HepG2 (cell line): ENCODE data around the gene CORO7.

Source experiments
- BRCA1 ChIP-seq: sonication (generic); formaldehyde crosslinking; IDR thresholded peaks from 2 replicates; pipeline ENCODE4 v1.4.0; 2020; ENCODE audit warnings: missing genetic modification reagents
- MAFK ChIP-seq, 2 experiments: IDR thresholded peaks in 1 of 2; conservative IDR thresholded peaks in 1 of 2; 2 replicates each; pipeline ENCODE4 v1.6.1; 2011; ENCODE audit warnings: improper control_type of control experiment in 2 of 2, low read length in 2 of 2
- MED8 ChIP-seq: sonication (generic); formaldehyde crosslinking; IDR thresholded peaks from 2 replicates; pipeline ENCODE4 v1.8.1; 2023; ENCODE audit warnings: mild to moderate bottlenecking, missing genetic modification reagents; ENCODE audit not compliant: insufficient replicate concordance
- STAT5B ChIP-seq: sonication (generic); formaldehyde crosslinking; IDR thresholded peaks from 2 replicates; pipeline ENCODE4 v1.4.0; 2020; ENCODE audit warnings: missing genetic modification reagents
- TAF1 ChIP-seq: sonication (generic); formaldehyde crosslinking; IDR thresholded peaks from 2 replicates; pipeline ENCODE4 v1.4.0; 2020; ENCODE audit warnings: missing genetic modification reagents
- TAF15 ChIP-seq: fragments of 200-400 bp; formaldehyde crosslinking; IDR thresholded peaks from one replicate; pipeline ENCODE4 v1.6.1; 2018; ENCODE audit warnings: mild to moderate bottlenecking, low read depth, low read length; ENCODE audit not compliant: poor library complexity, severe bottlenecking
- TARDBP ChIP-seq: sonication (generic); formaldehyde crosslinking; IDR thresholded peaks from 2 replicates; pipeline ENCODE4 v1.8.0; 2022; ENCODE audit warnings: mild to moderate bottlenecking, missing genetic modification reagents
- TSC22D2 ChIP-seq: sonication (generic); formaldehyde crosslinking; IDR thresholded peaks from 2 replicates; pipeline ENCODE4 v1.5.1; 2020; ENCODE audit warnings: missing genetic modification reagents, mild to moderate bottlenecking, borderline replicate concordance
- ZNF232 ChIP-seq: sonication (generic); formaldehyde crosslinking; IDR thresholded peaks from 2 replicates; pipeline ENCODE4 v1.4.0; 2020; ENCODE audit warnings: missing genetic modification reagents, borderline replicate concordance
- TF ChIP-seq, protein P1 (sequence below): sonication (generic); formaldehyde crosslinking; IDR thresholded peaks from 2 replicates; pipeline ENCODE4 v1.5.0; 2020; ENCODE audit warnings: mild to moderate bottlenecking, missing genetic modification reagents, moderate library complexity

DNA sequence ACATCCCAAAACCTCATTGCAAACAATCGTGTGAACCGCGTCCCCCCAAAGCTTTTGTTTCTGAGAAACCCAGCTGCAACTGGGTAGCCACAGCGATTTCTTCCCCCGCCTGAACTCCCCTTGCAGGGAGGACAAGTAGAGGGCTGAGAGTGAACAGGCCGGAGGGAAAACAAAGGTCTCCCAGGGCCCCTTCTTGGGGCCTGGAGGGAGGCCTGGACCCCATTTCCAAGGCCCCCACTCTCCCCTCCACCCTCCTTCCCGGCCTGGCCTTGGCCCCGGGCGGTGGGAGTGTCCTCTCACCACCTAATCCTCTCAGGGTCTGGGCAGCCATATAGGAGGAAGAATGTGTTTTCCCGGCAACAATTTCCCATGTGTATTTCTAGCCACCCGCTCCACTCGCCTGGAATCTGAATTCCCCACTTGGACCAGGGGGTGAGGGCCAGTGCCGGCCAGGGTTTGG, 97.9 kb downstream of the CORO7 start:
- no peak for TF ChIP-seq TAF1
- TF ChIP-seq TARDBP (CRISPR knock-in tag): no peak
- TF ChIP-seq STAT5B (CRISPR knock-in tag): no peak
- no peak for TF ChIP-seq TAF15
- no peak for TF ChIP-seq TSC22D2 (CRISPR knock-in tag)
- no peak for TF ChIP-seq MED8 (CRISPR knock-in tag)
- TF ChIP-seq, protein P1, sequence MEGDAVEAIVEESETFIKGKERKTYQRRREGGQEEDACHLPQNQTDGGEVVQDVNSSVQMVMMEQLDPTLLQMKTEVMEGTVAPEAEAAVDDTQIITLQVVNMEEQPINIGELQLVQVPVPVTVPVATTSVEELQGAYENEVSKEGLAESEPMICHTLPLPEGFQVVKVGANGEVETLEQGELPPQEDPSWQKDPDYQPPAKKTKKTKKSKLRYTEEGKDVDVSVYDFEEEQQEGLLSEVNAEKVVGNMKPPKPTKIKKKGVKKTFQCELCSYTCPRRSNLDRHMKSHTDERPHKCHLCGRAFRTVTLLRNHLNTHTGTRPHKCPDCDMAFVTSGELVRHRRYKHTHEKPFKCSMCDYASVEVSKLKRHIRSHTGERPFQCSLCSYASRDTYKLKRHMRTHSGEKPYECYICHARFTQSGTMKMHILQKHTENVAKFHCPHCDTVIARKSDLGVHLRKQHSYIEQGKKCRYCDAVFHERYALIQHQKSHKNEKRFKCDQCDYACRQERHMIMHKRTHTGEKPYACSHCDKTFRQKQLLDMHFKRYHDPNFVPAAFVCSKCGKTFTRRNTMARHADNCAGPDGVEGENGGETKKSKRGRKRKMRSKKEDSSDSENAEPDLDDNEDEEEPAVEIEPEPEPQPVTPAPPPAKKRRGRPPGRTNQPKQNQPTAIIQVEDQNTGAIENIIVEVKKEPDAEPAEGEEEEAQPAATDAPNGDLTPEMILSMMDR (CRISPR knock-in tag): no peak
- TF ChIP-seq MAFK (conservative IDR thresholded peaks at IDR 0.05 in 1 of 2, IDR thresholded peaks at IDR 0.05 in 1 of 2; ENCODE audit: low read length in 2 of 2): no peak
- no peak for TF ChIP-seq BRCA1 (CRISPR knock-in tag)
- TF ChIP-seq ZNF232 (CRISPR knock-in tag): no peak
